GM19351 (cell line): ENCODE data around the gene MAST2.
"Not testable (repeated sequence)": the region's sequence is repeated elsewhere in the genome, so short reads cannot be mapped to it uniquely, and the experiment has no call there.

Experiments used
- ATAC-seq: cut with Tn5 transposase; IDR thresholded peaks from one replicate; pipeline ENCODE4 v1.9.1; 2021; ENCODE audit warnings: mild to moderate bottlenecking, moderate library complexity; ENCODE audit not compliant: unreplicated experiment

Gene MAST2

GRCh38 chr1:45930258-45931150 is 127.1 kb downstream of the MAST2 start:
- no peak for ATAC-seq

- not testable (repeated sequence) for ATAC-seq
These were observed 128.8 kb downstream of the MAST2 start for GRCh38 chr1:45932205-45932604.

- no peak for ATAC-seq
These were observed 131.5 kb downstream of the MAST2 start for GRCh38 chr1:45934947-45935346.

- ATAC-seq = no peak
These were observed 134.6 kb downstream of the MAST2 start for GRCh38 chr1:45938029-45938428.

GRCh38 chr1:45942411-45942810 is 139.0 kb downstream of the MAST2 start:
- ATAC-seq = no peak

GRCh38 chr1:45943185-45943584 is 139.8 kb downstream of the MAST2 start:
- ATAC-seq = no peak

GRCh38 chr1:45945426-45945825 is 142.0 kb downstream of the MAST2 start:
- ATAC-seq = no peak

GRCh38 chr1:45949462-45949861 is 146.1 kb downstream of the MAST2 start:
- ATAC-seq = not testable (repeated sequence)

- no peak for ATAC-seq
These were observed 148.7 kb downstream of the MAST2 start for GRCh38 chr1:45952072-45952471.

- no peak for ATAC-seq
These were observed 150.8 kb downstream of the MAST2 start for GRCh38 chr1:45953934-45954847.

- ATAC-seq = no peak
These were observed 154.3 kb downstream of the MAST2 start for GRCh38 chr1:45957684-45958083.

- ATAC-seq = no peak
These were observed 154.9 kb downstream of the MAST2 start for GRCh38 chr1:45958317-45958716.

GRCh38 chr1:45960930-45961715 is 157.7 kb downstream of the MAST2 start:
- ATAC-seq = no peak

- not testable (repeated sequence) for ATAC-seq
These were observed 158.5 kb downstream of the MAST2 start for GRCh38 chr1:45961936-45962335.

- no peak for ATAC-seq
These were observed 165.7 kb downstream of the MAST2 start for GRCh38 chr1:45968941-45969666.

- ATAC-seq = no peak
These were observed 166.5 kb downstream of the MAST2 start for GRCh38 chr1:45969866-45970265.

- ATAC-seq = no peak
These were observed 167.9 kb downstream of the MAST2 start for GRCh38 chr1:45971335-45971734.

- no peak for ATAC-seq
These were observed 168.6 kb downstream of the MAST2 start for GRCh38 chr1:45971922-45972531.

GRCh38 chr1:45972621-45973020 is 169.2 kb downstream of the MAST2 start:
- ATAC-seq = no peak

GRCh38 chr1:45973121-45973520 is 169.7 kb downstream of the MAST2 start:
- ATAC-seq = no peak
